Stimulated activated CD4-positive, alpha-beta T cell treated with anti-CD3 and anti-CD28 coated beads, Interleukin-2, amount 100 ng/mL, for 48 hours (primary cell): ENCODE measurements around the gene CD6.

Source experiments
- DNase-seq, 2 donors: peaks; one replicate each; pipeline ENCODE4 v3.0.0-alpha.2; 2020

The CD6 gene

DNA sequence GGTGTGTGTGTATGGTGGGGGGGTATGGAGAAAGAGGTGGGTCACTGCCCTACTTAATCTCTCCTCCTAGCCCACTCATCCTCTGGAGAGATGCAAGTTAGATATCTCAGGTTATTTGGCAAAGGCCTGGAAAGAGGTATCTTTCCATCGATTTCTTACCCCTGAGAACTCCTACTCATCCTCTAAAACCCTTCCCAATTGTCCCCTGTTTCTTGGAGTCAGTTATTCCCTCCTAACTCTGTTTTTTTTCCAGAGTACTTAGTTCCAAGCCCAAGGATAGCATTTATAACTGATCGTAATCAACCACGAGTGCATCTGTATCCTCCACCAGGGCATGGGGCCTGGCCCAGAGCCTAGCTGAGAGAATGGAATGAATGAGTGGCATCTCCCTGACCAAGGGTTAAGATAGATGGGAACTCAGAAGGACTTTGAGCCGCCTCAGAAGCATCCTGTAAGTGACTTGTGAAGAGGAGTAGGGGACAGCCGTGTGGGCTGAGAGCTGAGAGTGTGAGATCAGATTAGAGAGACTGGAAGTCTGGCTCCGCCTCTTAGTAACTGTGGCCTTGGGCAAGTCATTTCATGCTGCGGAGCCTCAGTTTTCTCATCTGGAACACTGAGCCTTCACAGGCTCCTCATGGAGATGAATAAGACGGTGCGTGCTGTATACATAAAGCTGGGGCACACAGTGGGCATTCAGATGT is 16.2 kb downstream of the CD6 start:
- no peak for DNase-seq

DNA sequence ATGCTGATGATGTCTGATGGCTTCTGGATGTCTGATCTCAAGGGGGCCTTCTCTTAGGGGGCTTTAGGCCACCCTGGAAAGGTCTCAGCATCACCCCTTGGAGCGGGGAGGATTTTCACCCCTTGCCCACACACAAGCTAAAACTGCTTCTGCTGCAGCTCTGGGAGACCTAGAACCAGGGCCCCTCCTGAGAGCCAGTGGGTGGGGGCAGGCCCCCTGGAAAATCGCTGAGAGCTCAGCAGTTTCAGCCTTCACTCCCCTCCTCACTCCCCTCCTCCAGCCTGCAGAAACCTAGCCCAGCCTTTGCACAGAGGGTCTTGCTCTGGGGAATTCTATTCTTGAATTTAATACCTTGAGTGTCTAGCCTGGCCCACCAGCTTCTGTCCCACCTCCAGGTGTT is 17.2 kb downstream of the CD6 start:
- DNase-seq, result no peak

DNA sequence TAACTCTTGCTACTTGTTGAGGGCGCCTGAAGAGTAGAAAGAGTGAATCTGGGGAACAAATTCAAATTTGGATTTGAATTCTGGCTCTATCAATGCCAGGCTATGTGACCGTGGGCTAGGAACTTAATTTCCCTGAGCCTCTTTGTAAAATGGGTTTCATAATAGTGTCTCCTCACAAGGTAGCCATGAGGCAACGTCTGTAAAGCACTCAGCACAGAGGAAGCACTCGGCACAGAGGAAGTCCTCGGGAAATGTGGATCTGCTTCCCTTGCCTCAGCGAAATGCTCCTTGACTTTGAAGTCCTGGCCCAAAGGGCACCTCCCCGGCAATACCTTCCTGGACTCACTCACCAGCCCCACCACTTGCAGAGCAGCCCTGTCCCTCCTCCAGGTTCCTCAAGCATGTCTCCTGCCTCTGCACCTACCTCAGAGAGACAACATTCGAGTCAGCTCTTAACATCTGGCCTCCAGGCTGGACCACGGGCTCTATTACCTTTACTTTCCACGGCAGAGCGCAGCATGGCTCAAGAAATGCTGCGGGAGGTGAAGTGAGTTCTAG is 17.7 kb downstream of the CD6 start:
- no peak for DNase-seq

DNA sequence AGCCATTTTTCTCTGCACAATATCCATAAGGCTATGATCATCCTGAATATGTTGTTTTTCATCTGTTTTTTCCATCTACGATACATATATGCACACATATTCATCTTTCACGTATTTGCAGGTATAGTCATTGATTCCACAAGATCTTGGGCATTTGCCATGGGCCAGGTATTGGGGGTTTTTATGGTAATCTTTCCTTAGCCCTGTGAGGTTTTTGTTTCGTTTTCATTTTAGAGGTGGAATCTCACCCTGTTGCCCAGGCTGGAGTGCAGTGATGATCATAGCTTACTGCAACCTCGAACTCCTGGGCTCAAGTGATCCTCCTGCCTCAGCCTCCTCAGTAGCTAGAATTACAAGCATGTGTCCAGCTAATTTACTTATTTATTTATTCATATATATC is 20.0 kb downstream of the CD6 start:
- DNase-seq, result no peak

DNA sequence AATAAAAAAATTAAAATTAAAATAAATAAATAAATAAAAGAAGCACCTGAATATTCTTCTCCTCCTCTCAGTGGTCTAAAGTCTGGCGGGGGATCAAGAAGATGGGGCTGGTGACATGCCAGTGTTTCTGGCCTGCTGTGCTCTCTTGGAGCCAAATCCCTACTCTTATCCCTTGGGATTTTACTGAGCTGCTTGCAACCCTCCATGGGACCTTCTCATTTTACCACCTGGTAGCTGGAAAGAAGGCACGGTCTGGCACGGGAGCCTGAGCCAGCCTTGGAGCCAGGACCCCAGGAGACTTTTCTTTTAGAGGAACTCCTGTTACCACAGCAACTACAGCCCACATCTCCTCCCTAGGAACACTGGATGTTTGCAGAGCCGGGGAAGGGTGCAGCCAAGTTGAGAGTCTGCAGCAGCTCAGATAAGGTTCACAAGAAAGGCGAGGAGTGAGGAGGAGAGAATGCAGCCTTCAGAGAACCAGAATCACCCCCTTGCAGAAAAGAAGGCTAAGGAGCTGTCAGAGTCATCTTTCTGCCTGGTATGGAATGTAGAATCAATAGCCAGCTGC is 21.4 kb downstream of the CD6 start:
- DNase-seq, result no peak

DNA sequence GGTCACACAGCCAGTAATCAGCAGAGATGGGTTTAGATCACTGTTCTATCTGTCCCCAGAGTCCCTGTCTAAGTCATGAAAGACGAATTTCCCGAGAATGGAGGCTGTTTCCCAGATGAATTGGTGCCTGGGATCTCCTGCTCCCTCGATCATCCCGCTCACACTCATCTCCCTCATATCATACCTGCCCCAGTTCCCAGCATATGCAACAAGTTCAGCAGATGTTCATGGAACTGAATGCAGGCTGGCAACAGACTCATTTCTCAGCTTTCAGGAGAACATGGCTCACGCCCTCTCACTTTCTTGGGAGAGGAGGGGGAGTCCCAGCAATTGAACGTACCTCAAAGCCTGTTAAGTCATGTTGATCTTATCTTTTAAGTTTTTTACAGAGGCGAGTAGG is 22.1 kb downstream of the CD6 start:
- DNase-seq, result no peak

DNA sequence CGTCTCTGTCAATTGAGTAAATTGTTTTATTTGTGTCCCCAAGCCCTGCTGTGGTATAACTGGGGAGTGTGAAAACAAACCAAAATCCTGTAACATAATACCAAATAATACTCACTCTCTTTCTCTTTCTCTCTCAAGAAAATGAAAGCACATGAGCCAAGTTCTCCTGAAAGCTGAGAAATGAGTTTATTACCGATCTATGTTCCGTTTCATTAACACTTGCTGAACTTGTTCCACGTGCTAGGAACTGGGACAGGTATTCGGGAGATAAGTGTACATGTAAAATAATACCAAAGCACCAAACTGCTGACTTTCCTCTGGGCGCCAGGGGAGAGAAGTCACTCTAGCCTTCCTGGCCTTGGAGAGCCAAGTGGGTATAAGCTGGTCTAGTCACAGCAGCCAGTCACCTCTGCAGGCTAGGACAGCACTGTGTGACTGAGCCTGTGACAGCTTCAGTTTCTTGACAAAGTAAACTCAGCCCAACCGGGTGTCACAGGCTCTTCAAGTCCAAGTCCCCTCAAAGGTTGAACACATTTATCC is 23.1 kb downstream of the CD6 start:
- no peak for DNase-seq

DNA sequence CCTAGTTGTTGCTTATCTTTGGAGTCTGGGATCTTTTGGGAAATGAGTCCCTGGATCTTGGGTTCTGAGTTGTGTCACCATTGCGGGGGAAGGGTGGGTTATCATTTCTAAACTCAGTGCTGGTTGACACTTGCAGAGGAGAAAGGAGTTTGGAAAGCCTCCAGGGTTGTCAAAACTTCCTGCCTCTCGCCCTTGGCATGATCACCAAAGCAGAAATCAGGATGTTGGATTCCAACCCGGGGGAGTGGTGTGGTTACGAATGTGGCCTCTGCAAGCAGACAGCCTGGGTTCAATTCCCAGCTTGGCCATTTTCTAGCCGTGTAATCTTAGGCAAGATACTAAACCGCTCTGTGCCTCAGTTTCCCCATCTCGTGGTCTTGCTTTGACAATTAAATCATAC is 24.3 kb downstream of the CD6 start:
- DNase-seq, result no peak

DNA sequence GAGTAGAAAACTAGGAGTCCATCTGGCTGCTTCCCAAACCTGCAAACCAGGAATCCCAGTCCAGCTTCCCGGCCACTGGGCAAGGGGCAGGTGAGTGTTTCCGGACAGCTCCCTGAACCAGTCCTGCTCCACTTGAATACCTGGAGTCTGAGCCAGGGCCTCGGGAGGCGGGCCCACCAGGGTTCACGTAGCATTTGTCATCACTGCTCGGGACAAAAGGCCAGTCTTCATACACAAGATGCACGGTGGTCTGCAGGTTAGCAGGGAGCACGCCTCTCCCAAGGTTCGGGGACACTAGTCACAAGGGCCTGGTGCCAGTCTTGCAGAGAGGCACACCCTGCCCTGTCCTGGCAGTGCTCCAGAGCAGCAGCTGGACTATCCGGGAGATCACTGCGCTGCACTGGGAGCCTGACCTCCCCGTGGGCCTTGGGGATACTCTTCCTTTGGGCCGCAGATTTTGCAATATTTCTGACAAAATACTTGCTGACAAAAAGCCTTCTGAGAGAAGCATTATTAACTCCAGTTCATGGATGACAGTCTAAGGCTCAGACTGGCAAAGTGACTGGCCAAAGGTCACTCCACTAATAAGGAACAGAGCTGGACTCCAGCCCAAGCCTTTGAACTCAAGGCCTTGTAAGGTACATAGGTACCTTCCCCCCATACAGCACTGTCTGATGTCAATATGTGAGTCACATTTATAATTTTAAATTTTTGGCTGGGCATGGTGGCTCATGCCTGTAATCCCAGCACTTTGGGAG is 25.1 kb downstream of the CD6 start:
- no peak for DNase-seq

DNA sequence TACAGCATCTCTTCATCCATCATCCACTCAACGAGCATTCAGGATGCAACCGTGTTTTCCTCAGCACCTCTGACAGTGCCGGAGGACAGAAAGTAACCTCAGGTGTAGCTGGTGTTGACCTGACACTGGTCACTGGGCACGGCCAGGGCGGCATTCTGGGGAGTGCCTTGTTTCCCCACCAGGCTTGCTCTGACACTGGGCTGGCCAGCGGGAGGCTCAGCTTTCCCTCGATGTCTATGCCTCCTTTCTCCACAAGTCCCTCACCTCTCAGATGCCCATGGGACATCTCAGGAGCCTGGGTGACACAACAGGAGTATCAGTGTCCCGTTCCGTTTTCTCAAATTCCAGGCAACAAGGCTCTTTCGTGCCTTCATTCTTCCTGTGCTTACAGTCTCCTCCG is 28.9 kb downstream of the CD6 start:
- no peak for DNase-seq

DNA sequence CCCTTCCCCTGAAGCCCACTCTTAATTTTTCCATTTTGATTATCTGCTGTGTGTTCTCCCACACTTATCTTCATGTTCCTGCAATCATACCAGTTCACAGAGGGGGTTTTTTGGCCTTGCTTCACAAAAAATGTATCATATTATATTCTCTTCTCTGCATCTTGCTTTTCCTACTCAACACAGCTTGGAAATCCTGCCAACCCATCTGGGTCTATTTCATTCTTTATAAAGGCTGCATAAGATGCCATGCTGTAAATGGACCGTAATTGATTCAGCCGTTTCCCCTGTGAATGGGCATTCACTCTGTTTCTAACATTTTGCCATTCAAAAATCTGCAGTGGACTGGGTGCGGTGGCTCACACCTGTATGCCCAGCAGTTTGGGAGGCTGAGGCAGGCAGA is 30.5 kb downstream of the CD6 start:
- no peak for DNase-seq

DNA sequence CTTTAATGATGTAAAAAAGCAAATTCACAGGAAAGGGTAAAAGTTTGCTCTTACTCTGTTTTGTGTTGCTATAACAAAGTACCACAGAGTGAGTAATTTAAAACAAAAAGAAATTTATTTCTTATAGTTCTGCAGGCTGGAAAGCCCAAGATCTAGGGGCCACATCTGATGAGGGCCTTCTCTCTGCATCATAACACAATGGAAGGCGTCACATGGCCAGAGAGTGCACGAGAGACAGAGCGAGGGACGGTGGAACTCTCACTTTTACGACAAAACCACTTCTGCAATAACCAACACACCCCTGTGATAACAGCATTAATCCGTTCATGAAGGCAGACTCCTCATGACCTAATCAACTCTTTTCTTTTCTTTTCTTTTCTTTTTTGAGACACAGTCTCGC is 31.1 kb downstream of the CD6 start:
- no peak for DNase-seq

DNA sequence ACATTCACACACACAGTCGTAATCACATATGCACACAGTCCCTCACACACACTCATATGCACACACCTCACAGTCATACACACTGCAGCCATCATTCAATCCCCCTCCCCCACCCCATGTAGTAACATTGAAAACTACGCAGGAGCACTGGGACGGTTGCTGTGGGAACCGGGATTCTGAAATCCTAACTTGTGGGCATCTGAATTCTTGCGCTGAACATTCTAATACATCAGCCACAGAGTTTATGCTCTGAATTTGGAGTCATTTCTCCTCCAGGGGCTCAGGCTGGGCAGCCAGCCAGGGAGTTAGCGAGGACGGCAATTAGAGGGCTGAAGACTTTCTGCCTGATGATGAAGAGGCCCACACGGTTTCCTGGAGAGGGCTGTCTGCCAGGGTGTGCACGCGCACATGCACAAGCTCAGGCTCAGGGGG is 32.7 kb downstream of the CD6 start:
- no peak for DNase-seq

DNA sequence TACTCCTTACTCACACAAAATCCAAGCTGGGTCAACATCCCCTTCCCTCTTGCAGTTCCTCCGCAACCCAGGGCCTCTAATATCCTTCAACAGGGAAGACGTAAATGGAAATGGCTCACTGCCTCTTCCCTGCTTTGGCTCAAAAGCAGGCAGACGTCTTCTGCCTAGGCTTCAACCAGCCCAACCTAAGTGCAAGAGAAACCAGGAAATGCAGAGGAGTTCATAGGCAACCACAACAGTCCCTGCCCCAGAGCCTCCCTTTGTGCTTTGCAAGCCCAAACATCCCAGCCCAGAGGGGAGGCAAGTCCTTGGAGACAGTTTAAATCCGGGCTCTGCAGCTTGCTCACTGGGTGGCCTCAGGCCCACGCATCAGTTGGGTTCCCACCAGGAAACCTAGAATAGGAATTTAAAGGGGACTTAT is 33.3 kb downstream of the CD6 start:
- DNase-seq, result no peak

DNA sequence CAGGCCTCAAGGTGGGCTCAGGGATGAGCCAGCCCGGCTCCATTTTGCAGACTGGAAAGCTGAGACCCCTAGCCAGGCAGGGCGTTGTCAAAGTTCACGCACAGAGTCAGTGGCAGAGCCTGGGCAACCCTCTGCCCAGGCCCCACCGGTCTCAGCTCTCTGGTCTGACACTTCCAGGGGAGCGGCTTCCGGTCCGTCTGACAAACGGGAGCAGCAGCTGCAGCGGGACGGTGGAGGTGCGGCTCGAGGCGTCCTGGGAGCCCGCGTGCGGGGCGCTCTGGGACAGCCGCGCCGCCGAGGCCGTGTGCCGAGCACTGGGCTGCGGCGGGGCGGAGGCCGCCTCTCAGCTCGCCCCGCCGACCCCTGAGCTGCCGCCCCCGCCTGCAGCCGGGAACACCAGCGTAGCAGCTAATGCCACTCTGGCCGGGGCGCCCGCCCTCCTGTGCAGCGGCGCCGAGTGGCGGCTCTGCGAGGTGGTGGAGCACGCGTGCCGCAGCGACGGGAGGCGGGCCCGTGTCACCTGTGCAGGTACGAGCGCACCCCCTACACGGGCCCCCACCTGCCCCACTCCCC is 36.0 kb downstream of the CD6 start:
- no peak for DNase-seq

DNA sequence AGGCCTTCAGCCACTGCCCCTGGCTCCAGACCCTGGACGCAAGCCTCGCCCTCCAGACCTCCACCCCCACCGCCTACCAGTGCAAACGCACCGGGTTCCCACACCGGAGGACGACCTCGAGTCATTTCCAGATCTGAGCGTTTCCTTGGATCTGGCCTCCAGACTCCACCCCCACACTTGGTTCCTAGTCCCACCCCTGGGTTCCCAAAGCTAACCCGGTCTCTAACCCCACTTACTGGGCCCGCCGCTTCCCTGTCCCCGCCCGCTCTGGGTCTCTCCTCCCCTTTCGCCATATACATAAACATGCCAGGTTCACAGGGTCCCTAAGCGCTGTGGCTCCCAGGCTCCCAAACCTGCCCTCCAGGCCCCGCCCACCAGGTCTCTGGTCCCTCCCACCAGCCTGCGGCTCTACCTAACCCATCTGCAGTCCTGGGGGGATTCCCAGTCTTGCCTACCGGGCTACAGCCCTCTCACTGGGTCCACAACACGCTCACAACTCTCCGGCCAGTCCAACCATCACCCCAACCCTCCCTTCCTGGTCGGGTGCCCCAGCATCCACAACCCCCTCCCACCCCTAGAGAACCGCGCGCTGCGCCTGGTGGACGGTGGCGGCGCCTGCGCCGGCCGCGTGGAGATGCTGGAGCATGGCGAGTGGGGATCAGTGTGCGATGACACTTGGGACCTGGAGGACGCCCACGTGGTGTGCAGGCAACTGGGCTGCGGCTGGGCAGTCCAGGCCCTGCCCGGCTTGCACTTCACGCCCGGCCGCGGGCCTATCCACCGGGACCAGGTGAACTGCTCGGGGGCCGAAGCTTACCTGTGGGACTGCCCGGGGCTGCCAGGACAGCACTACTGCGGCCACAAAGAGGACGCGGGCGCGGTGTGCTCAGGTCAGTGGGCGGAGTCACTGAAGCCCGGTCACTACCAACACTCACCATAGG is 36.7 kb downstream of the CD6 start:
- DNase-seq, result no peak

DNA sequence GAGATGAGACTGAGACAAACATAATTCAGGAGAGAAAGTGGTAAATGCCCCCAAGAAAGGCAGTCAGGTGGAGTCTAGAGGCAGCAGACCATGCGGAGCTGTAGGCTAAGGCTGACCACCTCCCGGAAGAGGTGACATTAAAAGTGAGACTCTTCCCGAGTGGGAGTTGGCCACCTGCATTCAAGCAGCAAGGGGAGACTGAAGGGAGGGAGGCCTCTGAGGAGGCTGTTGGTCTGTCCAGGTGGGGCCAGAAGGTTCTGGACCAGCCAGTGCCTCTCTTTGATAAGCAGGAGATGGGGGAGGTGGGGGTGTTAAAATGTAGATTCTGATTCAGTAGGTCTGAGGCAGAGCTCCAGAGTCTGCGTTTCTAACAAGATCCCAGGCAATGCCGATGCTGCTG is 37.5 kb downstream of the CD6 start:
- no peak for DNase-seq

DNA sequence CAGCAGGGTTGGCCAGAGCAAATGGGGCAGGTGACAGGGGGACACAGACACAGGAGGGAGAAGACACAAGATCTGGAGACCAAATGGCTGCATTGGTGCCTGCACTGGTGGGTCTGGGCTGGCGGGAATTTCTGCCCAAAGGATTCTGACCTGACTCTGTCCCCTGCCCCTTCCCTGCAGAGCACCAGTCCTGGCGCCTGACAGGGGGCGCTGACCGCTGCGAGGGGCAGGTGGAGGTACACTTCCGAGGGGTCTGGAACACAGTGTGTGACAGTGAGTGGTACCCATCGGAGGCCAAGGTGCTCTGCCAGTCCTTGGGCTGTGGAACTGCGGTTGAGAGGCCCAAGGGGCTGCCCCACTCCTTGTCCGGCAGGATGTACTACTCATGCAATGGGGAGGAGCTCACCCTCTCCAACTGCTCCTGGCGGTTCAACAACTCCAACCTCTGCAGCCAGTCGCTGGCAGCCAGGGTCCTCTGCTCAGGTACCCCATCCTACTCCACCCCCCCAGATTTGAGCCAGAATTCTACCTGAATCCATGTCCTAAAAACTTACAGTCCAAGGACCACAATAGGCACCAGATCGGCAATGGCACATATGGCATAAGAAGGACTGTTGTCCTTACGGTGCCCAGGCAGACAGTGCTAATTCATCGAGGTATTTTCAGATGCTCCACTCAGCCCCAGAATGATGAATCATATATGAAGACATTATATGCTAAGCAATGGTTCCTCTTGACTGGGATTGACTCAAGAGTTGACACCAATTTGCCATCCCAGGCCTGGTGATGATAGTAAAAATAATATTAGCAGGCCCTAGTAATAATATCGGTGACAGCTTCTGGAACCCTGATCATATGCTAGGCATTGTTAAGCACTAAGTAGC is 38.2 kb downstream of the CD6 start:
- DNase-seq, result no peak

DNA sequence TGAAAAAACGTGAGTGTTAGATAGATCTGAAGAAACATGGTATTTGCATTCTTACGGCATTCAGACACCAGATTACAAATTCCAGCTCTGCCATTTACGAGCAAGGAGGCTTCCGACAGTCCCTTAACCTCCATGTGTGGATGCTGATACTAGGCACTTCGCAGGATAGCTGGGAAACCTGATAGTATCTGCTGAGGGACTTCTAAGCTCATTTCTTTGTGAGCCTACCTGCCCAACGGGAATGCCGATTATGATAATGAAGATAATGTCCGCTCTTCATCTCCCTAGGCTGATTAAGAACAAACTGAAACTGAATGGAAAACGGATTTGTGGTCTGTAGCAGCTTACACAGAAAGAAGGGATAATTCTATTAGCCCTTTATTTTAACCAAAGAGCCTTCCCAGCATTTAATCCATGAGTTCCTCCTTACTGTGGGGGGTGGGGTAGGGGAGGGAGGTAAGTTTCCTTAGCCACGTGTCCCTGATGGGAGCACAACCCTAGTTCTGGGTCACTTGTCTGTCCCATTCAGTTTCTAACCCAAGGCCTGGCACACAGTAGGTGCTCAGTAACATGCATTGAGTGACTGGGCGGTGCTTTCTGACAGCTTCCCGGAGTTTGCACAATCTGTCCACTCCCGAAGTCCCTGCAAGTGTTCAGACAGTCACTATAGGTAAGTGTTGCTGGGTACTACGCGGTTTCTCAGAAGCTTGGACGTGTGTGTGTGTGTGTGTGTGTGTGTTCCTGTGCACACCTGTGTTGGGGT is 39.2 kb downstream of the CD6 start:
- DNase-seq, result no peak

DNA sequence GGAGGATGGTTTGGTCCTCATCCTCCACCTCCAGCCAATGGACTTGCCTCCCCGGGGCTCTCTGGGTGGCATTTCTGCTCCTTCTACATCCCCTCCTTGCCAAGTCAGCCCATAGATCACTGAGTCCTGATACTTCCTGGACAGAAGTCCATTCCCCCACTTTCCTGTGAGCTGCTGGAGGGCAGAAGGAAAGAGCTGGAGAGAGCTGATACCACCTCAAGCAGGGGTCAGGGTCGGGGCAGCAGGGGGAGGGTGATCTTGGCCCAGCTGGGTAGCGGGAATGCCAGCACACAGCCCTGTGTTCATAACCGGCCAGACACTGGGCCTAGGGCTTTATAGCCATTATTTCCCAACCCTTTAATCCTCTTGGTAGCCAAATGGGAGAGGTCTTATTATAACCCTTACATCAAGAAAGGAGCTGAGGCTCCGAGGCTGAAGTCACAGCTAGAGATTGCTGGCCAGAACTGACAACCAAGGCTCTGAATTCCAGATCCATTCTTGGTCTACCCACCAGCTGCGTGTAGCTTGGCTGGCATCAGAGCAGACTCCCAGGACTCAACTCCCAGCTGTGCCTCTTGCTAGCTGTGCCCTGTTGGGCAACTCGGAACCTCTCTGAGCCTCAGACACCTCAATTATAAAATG is 39.9 kb downstream of the CD6 start:
- DNase-seq, result no peak
